Loucy (cell line): ENCODE results near the gene SLC9A8.

Experiments
- H2AFZ ChIP-seq: fragments of 200-600 bp; sonication (generic); 2 replicates; pipeline ENCODE4 v1.6.0; 2016; ENCODE audit warnings: antibody characterized with exemption, mild to moderate bottlenecking, low read length, moderate library complexity
- H3F3A ChIP-seq: fragments of 200-600 bp; 2 replicates; pipeline ENCODE4 v1.6.0; 2016; ENCODE audit warnings: antibody characterized with exemption, low read depth, mild to moderate bottlenecking
- H3K27me3 ChIP-seq: fragments of 200-600 bp; sonication (generic); 2 replicates; pipeline ENCODE4 v1.6.1; 2014; ENCODE audit warnings: low read length, mild to moderate bottlenecking; ENCODE audit not compliant: insufficient read depth, poor library complexity, severe bottlenecking
- H3K36me3 ChIP-seq: fragments of 200-600 bp; sonication (generic); 2 replicates; pipeline ENCODE4 v1.6.1; 2016; ENCODE audit warnings: low read length; ENCODE audit not compliant: insufficient read depth
- H3K4me1 ChIP-seq: fragments of 200-600 bp; sonication (generic); 2 replicates; pipeline ENCODE4 v1.5.1; 2014; ENCODE audit warnings: low read length, mild to moderate bottlenecking; ENCODE audit not compliant: insufficient read depth, poor library complexity, severe bottlenecking
- H3K4me2 ChIP-seq: fragments of 200-600 bp; sonication (generic); 2 replicates; pipeline ENCODE4 v1.6.0; 2014; ENCODE audit warnings: antibody characterized with exemption, low read length, low read depth, mild to moderate bottlenecking; ENCODE audit not compliant: poor library complexity, severe bottlenecking
- H3K4me3 ChIP-seq: fragments of 200-600 bp; sonication (generic); 2 replicates; pipeline ENCODE4 v1.5.1; 2014; ENCODE audit warnings: low read length, mild to moderate bottlenecking, mixed read lengths; ENCODE audit not compliant: poor library complexity, severe bottlenecking
- H3K79me2 ChIP-seq: fragments of 200-600 bp; sonication (generic); 2 replicates; pipeline ENCODE4 v1.6.1; 2014; ENCODE audit warnings: low read length; ENCODE audit not compliant: insufficient read depth
- H3K9ac ChIP-seq: fragments of 200-600 bp; sonication (generic); 2 replicates; pipeline ENCODE4 v1.6.0; 2014; ENCODE audit warnings: mild to moderate bottlenecking, low read depth, low read length, moderate library complexity; ENCODE audit not compliant: poor library complexity, severe bottlenecking
- H3K9me2 ChIP-seq: fragments of 200-600 bp; sonication (generic); replicated peaks from 2 replicates; pipeline ENCODE4 v1.6.1; 2016; ENCODE audit warnings: low read depth, low read length, mixed read lengths
- H3K9me3 ChIP-seq: fragments of 200-600 bp; sonication (generic); 2 replicates; pipeline ENCODE4 v1.6.1; 2014; ENCODE audit warnings: mild to moderate bottlenecking, antibody characterized with exemption, low read length, low read depth; ENCODE audit not compliant: insufficient read depth
- H4K20me1 ChIP-seq: fragments of 200-600 bp; sonication (generic); 2 replicates; pipeline ENCODE4 v1.6.0; 2014; ENCODE audit warnings: antibody characterized with exemption, low read length, mild to moderate bottlenecking; ENCODE audit not compliant: insufficient read depth, poor library complexity, severe bottlenecking
- CTCF ChIP-seq: fragments of 200-600 bp; sonication (generic); conservative IDR thresholded peaks from 2 replicates; pipeline ENCODE4 v1.5.1; 2014; ENCODE audit warnings: mild to moderate bottlenecking, antibody characterized with exemption, low read length
- EZH2phosphoT487 ChIP-seq: fragments of 200-600 bp; IDR thresholded peaks from 2 replicates; pipeline ENCODE4 v1.6.1; 2018; ENCODE audit warnings: antibody characterized with exemption, mild to moderate bottlenecking, moderate library complexity, borderline replicate concordance

Gene SLC9A8

GRCh38 chr20:49886571-49887213 lies 74.1 kb downstream of the SLC9A8 start:
- peaks cover 21% of the 10 kb centered on the region; the same call in 1 of the 2 replicates for H3K36me3 ChIP-seq

GRCh38 chr20:49887251-49888211 lies 74.9 kb downstream of the SLC9A8 start:
- H3K9ac ChIP-seq = no peak overlapping the region
- no peaks in the 10 kb centered on the region for H3F3A ChIP-seq
- no peaks in the 10 kb centered on the region for H3K79me2 ChIP-seq
- H3K4me1 ChIP-seq = no peaks in the 10 kb centered on the region
- H3K4me2 ChIP-seq = no peak overlapping the region
- no peak overlapping the region for H2AFZ ChIP-seq
- no peaks in the 10 kb centered on the region for H3K9me2 ChIP-seq
- TF ChIP-seq CTCF = no peak
- H3K9me3 ChIP-seq = no peaks in the 10 kb centered on the region
- no peaks in the 10 kb centered on the region for H3K27me3 ChIP-seq
- H3K4me3 ChIP-seq = no peak overlapping the region
- no peaks in the 10 kb centered on the region for H4K20me1 ChIP-seq
- H3K36me3 ChIP-seq = peaks cover 21% of the 10 kb centered on the region; the same call in 1 of the 2 replicates

More at GRCh38 chr20:49886571-49887213, 74.1 kb downstream of the SLC9A8 start:
- H3F3A ChIP-seq = no peaks in the 10 kb centered on the region
- no peaks in the 10 kb centered on the region for H3K9me3 ChIP-seq
- TF ChIP-seq CTCF (no peak), EZH2phosphoT487 (no peak)
- no peaks in the 10 kb centered on the region for H4K20me1 ChIP-seq
- no peak overlapping the region for H2AFZ ChIP-seq
- H3K4me1 ChIP-seq = no peaks in the 10 kb centered on the region
- no peak overlapping the region for H3K4me3 ChIP-seq
- H3K79me2 ChIP-seq = no peaks in the 10 kb centered on the region
- no peaks in the 10 kb centered on the region for H3K27me3 ChIP-seq
- H3K9ac ChIP-seq = no peak overlapping the region
- H3K9me2 ChIP-seq = no peaks in the 10 kb centered on the region
- H3K4me2 ChIP-seq = no peak overlapping the region

GRCh38 chr20:49888212-49889000 lies 75.8 kb downstream of the SLC9A8 start:
- H3K9me2 ChIP-seq = no peaks in the 10 kb centered on the region
- H3K4me1 ChIP-seq = no peaks in the 10 kb centered on the region
- H3K36me3 ChIP-seq = peaks cover 18% of the 10 kb centered on the region; the same call in 1 of the 2 replicates
- no peaks in the 10 kb centered on the region for H4K20me1 ChIP-seq
- H3K4me3 ChIP-seq = no peak overlapping the region
- H2AFZ ChIP-seq = no peak overlapping the region
- H3K9ac ChIP-seq = no peak overlapping the region
- no peaks in the 10 kb centered on the region for H3K9me3 ChIP-seq
- H3K4me2 ChIP-seq = no peak overlapping the region
- no peaks in the 10 kb centered on the region for H3K27me3 ChIP-seq
- TF ChIP-seq CTCF (peak; percentile 91), EZH2phosphoT487 (no peak)
- no peaks in the 10 kb centered on the region for H3F3A ChIP-seq
- H3K79me2 ChIP-seq = no peaks in the 10 kb centered on the region
